ENCODE data around the gene NUP58.

Gene NUP58

GRCh38 chr13:25379011-25379410 is 77.6 kb downstream of the NUP58 start:
- DNase-seq (ENCODE audit: low read depth in 1 of 2, low spot score in 1 of 2), result no peak
- TF ChIP-seq CTCF (IDR thresholded peaks at IDR 0.05; ENCODE audit: insufficient read depth, low read length) (no peak), SPI1 (IDR thresholded peaks at IDR 0.05; ENCODE audit: borderline replicate concordance, low read depth) (no peak), REST (IDR thresholded peaks at IDR 0.05; ENCODE audit: insufficient replicate concordance, low read depth) (no peak), POLR2AphosphoS5 (IDR thresholded peaks at IDR 0.05; ENCODE audit: low read depth) (no peak), GABPA (IDR thresholded peaks at IDR 0.05; ENCODE audit: low read depth) (no peak)
- H3K27ac ChIP-seq (replicated peaks), result no peak overlapping the region
- H3K4me3 ChIP-seq (replicated peaks; ENCODE audit: insufficient read depth, low read length), result no peak overlapping the region
- H3K27me3 ChIP-seq (ENCODE audit: insufficient read depth, poor library complexity, severe bottlenecking), result peaks cover 10% of the 10 kb centered on the region

GRCh38 chr13:25380082-25380481 is 78.7 kb downstream of the NUP58 start:
- Histone ChIP-seq H3K4me3 (replicated peaks; ENCODE audit: insufficient read depth, low read length) (no peak overlapping the region), H3K27ac (replicated peaks) (no peak overlapping the region), H3K27me3 (ENCODE audit: insufficient read depth, poor library complexity, severe bottlenecking) (peaks cover 9% of the 10 kb centered on the region)
- TF ChIP-seq GABPA (IDR thresholded peaks at IDR 0.05; ENCODE audit: low read depth) (no peak), SPI1 (IDR thresholded peaks at IDR 0.05; ENCODE audit: borderline replicate concordance, low read depth) (no peak), REST (IDR thresholded peaks at IDR 0.05; ENCODE audit: insufficient replicate concordance, low read depth) (no peak), CTCF (IDR thresholded peaks at IDR 0.05; ENCODE audit: insufficient read depth, low read length) (no peak), POLR2AphosphoS5 (IDR thresholded peaks at IDR 0.05; ENCODE audit: low read depth) (no peak)
- DNase-seq (ENCODE audit: low read depth in 1 of 2, low spot score in 1 of 2), result no peak

- TF ChIP-seq CTCF (IDR thresholded peaks at IDR 0.05; ENCODE audit: insufficient read depth, low read length) (no peak), REST (IDR thresholded peaks at IDR 0.05; ENCODE audit: insufficient replicate concordance, low read depth) (no peak), SPI1 (IDR thresholded peaks at IDR 0.05; ENCODE audit: borderline replicate concordance, low read depth) (no peak), GABPA (IDR thresholded peaks at IDR 0.05; ENCODE audit: low read depth) (no peak), POLR2AphosphoS5 (IDR thresholded peaks at IDR 0.05; ENCODE audit: low read depth) (no peak)
- H3K27ac ChIP-seq (replicated peaks), result no peak overlapping the region
- peaks cover 12% of the 10 kb centered on the region for H3K27me3 ChIP-seq (ENCODE audit: insufficient read depth, poor library complexity, severe bottlenecking)
- no peak overlapping the region for H3K4me3 ChIP-seq (replicated peaks; ENCODE audit: insufficient read depth, low read length)
- DNase-seq (ENCODE audit: low read depth in 1 of 2, low spot score in 1 of 2), result no peak
Measured at GRCh38 chr13:25380741-25381324, 79.4 kb downstream of the NUP58 start.
